HL-60/S4 treated with retinoic acid at 250 ng/mL for 4 days and 3 days (cell line): ENCODE data around the gene TMEM89.

Source experiments
- in situ Hi-C: fragments of 300-500 bp; cut with MboI; formaldehyde crosslinking; loops from 2 replicates; pipeline ENCODE4 v1.7.0; 2022; ENCODE audit warnings: low sequenced_read_pairs

Gene TMEM89

DNA sequence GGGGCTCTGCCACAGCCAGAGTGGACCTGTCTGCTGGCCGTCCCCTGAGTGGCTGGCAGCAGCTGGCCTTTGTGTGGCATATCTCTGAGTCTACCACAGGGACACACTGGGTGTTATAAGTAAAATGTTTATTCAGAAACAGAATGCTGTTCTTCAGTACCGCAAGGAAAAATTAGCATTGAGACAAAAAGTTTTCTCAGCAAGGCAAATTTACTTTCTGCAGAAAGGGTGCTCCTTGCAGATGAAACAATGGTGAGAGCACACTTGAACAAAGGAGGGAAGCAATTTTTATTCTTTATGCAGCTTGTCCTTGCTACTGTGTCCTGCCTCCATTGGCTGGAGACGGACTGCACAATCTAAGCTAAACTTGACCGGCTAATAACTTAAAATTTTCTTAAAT lies 4.0 kb downstream of the TMEM89 start:
- in situ Hi-C loops = no loop called here

DNA sequence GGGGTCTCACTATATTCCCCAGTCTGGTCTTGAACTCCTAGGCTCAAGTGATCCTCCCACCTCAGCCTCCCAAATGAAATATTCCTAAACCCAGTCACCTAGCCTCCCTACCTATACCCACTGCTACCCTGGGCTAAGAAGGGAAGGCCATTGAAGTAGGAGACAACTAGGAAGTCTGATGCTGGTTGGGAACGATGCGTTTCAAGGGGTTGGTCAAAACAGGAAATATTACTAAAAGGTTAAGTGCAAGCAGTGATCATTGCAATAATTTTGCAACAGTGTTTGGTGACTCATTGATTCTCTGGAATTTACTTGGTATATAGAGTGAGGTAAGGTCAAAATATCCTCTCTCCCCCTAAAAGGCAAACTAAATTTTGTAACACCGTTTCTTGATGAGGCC lies 7.5 kb downstream of the TMEM89 start:
- in situ Hi-C loops = no loop called here

DNA sequence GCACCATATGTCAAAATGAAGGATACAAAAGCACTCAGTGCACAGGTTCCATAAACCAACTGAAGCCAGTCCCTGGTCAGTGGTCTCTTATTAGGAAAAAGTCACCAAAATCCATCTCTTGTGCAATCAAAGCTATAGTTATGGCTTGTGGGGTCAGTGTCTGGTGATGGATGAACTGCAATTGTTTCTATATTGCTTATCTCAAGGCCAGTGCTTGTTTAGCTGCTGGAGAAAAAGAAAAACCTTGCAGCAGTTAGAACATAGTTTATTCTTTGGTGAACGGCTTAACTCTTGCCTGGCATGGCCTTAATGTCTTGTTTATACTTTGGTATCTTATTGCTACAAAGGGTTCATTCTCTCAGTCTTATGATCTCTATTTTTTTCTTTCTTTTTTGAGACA lies 9.3 kb downstream of the TMEM89 start:
- in situ Hi-C loops = no loop called here

DNA sequence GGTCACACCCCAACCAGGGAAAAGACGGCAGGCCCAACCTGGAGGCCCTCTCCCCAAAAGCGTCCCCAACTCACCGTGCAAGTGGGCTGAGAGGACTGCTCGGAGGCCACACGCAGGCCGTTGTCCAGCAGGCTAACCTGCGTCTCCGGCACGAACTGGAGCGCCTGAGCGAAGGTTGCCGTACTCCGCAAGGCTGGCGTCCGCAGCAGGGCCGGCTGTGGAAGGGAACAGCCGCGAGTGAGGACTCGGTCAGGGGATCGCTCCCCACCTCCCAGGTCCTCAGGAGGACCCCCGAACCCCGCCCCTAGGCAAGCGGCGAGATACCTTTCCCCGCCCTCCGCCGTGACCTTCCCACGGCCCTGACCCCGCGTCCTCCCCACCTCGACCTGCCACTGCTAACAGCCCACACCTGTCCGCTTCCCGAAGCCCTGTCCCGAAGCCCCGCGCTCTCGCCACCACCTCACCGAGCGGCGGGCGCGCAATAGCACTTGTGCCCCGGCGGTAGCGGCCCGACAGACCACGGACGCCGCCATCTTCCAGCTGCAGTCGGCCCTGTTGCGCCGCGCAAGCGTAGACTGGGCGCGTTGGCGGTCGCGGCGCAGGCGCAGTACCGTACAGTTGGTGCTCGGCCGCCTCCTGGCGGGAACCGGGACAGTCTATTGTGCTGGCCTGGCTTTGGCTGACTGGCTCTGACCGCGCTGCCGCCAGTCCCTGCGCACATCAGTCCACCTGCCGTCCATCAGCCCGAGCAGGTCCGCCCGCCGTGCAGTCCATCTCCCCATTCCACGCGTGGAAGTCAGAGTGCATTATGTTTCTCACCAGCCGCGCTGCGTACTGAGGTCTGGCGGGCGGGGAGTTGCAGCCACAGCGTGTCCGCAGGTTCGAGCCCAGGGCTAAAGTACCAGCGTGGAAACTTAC lies 12.2 kb downstream of the TMEM89 start, which contains the start of gene UQCRC1:
Gene UQCRC1 (minus strand): TSS at position 559 of the 918 bp plus-strand sequence. CDS start 26 bp downstream, at position 533.
- in situ Hi-C loops = no loop called here

DNA sequence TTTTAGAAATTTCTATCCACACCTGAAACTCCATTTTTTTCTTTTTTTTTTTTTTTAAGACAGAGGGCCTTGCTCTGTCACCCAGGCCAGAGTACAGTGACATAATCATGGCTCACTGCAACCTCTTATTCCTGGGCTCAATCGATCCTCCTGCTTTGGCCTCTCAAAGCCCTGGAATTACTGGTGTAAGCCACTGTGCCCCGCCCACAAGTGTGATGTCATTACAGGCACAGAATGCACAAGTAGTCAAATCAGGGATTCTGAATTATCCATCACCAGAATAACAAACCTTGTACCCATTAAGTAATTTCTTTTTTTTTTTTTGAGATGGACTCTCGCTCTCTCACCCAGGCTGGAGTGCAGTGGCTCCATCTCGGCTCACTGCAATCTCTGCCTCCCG lies 14.1 kb downstream of the TMEM89 start:
- in situ Hi-C loops = no loop called here

DNA sequence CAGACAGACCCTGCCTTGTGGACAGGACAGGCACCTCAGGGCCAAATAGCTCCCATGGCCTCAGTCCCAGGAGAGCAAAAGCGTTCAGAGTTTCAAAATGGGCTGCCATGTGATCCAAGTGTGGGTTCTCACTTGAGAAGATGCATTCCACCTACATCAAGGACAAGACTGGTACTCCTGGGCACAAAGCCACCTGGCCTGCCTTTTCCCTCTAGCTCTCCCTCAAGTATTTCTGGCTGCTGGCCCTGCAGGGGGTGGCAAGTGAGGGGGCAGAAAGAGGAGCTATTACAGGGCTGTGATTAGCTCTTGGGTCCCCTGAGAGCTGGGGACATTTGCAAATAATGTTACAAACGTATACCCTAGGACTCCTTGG lies 20.0 kb downstream of the TMEM89 start:
- in situ Hi-C loops = no loop called here

DNA sequence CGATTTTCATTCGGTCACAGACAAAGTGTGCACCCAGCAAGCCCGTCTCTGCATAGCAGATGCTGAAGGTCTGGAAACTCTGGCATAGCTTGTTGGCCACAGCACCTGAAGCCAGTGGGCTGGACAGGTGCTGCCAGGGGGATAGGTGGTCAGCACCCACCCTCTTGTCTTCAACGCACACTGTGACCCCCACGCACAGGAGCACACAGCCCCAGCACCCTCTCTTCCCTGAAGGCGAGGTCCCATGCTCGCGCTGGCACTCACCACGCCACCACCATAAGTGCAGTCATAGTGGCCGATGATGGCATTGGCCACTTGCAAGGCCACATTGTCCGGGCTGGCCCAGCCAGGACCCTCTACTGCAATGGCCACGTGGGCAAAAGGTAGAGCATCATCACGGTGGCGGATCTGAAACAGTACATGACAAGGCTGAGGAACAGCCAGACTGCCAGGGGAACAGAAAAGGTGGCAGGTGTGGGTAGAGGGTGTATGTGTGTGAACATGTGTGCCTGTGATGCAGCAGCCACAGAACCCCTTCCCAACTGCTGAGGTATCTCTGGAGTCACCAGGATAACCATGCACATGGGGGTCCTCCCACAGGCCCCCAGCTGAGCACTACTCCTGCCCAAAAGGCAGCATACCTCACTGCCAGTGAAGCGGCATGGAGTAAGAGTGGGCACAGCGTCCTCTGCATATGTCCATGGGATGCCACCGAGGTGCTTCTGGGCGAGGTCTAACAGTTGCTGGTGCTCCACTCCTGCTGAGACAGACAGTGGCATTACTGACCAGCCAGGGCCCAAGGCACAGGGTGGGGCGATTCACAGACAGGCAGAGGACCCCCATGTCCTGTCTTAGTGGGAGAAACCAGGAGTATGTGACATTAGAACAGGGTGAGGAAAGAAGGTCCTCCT lies 20.6 kb downstream of the TMEM89 start:
- in situ Hi-C loops = no loop called here

DNA sequence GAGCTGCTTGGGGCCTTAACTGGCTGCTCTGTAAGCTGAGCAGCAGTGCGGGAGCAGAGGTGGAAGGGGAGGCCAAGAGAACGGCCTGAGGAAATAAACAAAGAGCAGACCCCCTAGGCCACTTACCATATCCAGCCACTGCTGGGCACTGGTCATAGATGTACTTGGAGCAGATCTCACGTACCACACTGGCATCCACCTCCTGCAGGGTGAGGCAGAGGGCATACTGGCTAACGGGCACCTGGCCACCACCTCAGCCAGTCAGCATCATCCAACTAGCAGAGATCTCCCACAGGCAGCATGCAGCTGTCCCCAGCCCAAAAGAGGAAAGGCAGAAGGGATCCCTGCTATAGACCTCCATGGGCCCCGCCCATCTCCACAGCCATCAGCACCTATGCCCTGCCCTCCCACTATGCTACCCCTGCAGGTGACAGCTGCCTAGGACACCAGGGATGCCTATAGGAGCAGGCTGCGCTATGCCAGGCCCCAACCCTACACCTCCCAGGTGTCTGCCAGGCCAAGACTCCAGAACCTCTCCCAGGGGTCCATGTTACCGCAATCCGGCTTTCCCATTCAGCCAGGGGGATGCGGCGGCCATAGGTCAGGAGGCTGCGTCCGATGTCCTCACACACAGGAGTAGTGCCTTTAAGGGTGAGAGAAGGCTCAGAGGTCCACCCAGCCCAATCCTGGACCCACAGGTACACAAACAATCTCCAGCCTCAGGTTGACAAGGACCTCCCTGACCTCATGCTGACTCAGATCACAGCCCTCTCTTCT lies 21.9 kb downstream of the TMEM89 start:
- in situ Hi-C loops = no loop called here

DNA sequence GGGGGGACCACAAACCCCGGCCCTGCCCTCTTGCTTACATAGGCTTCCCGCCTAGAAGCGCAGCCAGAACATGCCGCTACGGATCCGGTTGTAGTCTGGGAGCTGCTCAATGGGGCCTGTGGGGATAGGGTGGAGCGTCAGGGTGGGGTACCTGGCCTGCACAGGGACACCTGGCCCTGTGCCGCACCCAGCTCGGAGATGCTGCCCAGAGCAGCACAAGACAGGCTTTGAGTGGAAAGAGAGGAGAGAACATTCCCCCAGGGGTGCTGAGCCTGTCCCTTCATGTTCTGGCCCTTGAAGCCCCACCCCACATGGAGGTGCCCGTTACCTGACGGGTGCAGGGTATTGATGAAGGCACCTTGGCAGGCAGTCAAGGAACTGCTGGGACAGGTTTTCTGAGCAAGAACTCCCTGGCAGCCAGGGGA lies 22.5 kb downstream of the TMEM89 start:
- in situ Hi-C loops = no loop called here

DNA sequence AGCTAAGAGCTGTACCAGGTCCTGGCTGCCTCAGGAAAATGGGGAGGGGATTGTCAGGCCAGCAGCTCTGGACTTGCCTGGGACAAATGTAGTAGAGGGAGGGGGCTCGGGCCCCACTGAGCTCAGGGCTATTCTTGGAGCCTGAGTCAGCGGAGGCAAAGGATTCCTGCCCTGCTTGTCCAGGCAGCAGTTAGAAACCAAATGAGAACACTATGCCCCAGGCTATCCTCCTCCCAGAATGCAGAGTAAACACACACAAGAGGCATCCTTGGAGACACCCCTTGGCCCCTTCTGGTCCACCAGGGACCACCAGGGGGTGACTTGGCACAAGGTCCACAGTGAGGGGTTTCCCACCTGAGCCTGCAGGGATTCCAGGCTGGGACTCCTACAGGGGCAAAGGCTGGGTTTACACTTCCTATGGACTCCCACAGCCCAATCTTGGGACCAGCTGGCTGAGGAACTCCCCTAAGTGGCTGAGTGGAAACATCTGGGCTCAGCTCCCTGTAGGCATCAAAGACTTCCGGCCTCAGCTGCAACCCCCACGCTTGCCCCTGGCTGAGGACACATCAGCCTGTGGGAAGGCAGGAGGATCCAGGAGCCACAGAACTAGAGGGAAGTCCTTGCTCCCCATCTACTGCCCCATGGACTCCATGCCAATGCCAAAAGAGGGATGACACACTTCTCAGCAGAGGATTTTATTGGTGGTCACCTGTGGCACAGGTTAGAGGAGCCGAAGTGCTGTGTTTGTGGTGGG lies 23.1 kb downstream of the TMEM89 start:
- in situ Hi-C loops = no loop called here

DNA sequence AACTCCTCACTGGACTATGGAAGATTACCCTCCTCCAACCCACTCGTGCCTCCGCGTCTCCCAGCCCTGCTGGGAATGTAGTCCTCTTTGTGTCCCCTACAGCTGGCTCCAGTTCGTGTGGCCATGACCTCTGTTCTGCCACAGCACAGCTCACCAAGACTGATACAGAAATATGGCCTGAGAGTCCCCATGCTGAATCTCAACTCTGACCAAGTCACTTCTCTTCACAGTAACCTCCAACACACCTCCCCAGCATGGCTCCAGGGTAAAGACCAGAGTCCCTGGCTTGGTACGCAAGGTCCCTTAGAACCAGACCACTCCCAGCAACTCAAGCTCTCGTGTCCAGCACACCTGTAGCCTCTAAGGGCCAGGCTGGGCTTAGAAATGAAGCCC lies 24.2 kb downstream of the TMEM89 start:
- in situ Hi-C loops = no loop called here

DNA sequence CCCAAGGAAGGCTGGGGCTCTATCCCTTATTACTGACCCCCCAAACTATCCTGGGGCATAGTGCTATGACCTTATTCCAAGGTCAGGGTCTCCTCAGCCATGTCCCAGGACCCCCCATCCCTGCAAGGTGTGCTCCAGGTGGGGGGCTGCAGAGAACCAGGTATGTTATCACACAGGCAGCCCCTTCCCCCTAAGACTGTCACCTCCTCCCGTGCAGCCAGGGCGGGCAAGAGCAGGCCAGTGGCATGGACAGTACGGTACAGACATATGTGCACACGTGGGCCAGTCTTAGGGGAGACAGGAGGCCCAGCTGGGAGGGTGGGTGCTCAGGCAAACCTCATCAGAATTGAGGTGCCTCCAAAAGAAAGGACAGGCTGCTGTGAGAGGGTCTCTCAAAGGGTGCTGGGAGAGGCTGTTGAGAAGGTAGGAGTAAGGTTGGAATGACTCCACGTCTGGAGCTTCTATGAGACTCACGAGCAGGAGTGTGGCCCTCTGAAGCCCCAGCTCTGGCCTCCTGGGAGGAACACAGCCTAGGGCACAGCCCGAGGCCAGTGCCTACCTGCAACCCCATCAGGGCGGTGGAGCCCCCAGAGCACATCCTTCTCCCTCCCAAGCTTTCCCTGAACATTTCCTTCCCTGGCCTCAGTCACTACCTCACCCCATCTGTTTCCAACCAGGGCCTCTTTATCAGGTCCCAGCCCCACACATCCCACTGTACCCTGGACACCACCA lies 24.7 kb downstream of the TMEM89 start:
- in situ Hi-C loops = no loop called here

DNA sequence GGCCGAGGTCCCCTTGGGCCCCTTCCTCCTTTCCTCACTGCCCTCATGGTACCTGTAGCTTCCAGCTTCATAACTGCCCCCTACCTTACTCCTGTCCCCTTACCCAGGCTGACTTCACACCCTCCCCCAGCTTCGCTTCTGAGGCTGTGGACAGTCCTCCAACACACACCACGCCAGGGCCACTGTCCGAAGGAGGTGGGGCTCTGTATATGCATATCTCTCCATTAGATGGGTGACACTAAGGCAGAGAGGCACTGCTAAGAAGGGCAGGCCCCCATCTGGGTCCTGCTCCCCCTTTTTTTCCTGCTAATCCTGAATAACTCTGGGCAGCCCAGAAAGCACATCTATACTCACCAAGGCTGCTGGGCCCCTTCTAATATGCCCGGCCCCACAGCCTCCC lies 25.4 kb downstream of the TMEM89 start:
- in situ Hi-C loops = no loop called here

DNA sequence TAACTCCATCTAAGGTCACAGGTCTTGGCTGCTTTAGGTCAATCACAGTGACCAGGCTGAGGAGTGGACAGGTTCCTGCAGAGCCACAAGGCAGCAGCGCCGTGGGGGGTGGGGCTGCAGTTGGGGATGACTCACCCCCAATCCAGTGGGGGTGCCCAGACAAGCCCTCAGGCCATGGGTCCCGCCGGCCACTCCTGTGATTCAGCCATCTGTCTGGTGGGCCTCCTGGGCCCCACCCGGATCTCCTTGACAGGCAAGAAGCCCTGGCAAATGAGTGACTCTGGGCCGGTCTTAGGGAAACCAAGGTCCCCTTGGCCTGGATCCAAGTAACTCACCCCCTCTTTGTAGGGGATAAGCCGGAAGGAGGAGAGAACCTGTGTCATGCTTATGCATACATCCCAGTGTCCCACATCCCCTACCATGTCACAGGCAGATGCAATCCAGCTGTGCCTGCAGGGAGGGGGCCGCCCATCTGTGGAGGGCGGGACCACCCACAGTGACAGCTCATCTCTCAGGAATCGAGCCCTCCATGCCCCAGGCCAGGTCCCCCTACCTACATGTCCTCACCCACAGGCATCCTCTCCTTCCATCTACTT lies 25.9 kb downstream of the TMEM89 start:
- in situ Hi-C loops = no loop called here

DNA sequence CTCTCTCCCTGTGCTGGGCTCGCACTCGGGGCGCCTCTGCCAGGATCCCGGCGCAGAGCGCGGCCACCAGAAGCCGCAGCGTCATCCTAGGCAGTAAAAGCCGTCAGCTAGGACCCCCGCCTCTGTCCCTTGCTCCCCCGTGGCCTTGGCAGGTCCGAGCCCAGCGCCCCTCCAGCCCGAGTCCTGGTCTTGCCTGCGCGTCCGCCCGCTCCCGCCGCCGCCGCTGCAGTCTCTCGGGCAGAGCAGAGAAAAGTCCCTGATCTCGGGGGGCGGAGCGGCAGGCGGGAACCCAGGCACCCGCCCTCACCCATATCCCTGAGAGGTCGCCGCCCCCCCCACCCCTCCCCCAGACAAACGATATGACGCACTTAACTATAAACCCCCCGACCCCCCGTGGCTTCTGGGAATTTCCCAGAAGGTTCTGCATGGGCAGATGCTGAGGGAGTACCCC lies 26.5 kb downstream of the TMEM89 start, which contains the start of gene COL7A1:
Gene COL7A1 (minus strand): TSS at position 255 of the 451 bp plus-strand sequence. CDS start 170 bp downstream, at position 85.
- in situ Hi-C loops = no loop called here

DNA sequence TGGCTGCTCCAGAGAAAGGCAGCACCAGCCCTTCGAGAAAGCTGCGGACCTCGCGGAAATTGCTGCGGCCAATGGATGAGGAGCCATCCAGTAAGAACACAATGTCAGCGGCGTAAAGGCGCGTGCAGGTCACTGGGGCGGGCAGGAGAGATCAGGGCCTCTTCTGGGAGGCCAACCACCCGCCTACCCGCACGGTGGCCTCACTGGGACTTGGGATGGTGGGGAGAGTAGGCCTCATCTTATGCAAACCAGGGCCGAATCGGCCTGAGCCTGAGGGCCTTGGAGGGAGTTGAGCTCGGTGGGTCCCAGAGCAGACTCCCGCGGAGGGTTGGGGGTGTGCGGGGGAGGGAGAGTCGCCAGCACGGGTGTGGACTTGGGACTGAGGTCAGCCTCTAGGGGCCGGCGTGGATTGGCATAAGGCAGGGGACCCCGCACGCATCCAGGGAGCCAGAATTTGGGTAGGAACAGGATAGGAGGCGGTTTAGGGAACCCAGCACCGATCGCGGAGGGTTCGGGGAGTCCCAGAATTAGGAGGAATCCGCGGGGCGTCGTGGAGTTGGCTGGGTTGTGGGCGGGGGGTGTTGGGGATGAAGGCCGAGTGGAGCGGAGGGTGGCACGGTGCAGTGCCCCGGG lies 27.0 kb downstream of the TMEM89 start:
- in situ Hi-C loops = no loop called here

DNA sequence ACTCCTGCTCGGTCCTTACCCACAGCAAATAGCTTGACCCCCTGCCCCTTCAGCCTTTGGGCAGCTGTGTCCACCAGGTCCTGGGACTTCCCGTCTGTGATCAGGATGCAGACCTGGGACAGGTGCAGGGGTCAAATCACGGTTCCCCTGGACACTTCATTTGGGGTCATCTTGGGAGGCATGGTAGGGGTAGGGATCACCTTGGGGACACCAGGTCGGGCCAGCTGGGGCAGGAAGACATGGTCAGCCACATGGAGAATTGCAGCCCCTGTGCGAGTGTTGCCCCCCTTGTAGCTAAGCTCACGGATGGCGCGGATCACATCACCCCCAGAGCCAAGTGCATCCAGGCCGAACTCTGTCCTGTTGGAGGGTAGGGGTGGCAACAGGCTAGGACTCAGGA lies 28.2 kb downstream of the TMEM89 start:
- in situ Hi-C loops = no loop called here

DNA sequence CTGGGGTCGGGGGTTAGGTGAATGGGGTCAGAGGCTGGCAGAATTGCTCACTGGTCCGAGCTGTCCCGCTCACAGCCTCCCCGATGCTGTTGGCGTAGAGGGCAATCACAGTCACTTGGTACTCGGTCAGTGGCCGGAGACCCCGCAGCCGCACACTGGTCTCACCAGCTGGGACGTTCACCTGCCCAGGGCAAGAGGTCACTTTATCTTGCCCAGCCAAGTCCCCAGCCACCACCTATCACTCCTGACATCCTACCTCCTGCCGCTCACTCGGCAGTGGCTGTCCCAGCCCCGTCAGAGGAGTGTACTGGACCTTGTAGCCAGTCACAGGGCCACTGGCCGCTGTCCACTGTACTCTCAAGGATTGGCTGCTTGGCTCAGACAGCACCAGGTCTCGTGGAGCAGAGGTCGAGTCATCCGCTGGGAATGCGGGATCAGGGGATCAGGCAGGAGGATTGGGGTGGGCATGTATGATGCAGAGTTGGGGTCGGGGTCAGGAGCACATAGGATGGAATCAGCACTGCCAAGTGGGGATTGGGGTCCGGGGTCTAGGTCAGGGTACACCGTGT lies 29.0 kb downstream of the TMEM89 start:
- in situ Hi-C loops = no loop called here
